ENCODE data around the gene NELFB. TPM values are rescaled to one million over a fixed set of nuclear protein-coding genes. Genes with fewer than 3 reads are reported as not detected.

The NELFB gene
- total RNA-seq, 1 donor from 2014 or later = 47.7 TPM

DNA sequence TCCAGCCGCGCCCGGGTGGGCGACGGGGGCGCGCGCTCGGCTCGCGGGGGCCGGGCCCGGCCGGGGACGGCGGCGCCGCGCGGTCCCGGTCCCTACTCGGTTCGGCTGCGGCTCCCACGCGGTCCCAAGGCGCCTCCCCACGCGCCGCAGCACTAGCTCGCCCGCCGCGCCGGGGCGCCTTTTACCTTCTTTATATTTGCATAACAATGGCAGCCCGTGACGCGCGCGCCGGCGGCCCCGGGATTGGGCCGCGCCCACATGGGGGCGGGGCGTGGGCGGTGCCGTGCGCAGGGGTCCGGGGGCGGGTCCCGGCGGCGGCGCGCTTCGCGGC, 47.0 kb downstream of the NELFB start, which contains the start of gene NRARP:
TSS of gene NRARP (minus strand) at position 154 of the 331 bp plus-strand sequence. CDS start 343 bp downstream, outside the sequence.
- no peak for DNase-seq (ENCODE audit: low read depth)
- TF ChIP-seq, protein P1, sequence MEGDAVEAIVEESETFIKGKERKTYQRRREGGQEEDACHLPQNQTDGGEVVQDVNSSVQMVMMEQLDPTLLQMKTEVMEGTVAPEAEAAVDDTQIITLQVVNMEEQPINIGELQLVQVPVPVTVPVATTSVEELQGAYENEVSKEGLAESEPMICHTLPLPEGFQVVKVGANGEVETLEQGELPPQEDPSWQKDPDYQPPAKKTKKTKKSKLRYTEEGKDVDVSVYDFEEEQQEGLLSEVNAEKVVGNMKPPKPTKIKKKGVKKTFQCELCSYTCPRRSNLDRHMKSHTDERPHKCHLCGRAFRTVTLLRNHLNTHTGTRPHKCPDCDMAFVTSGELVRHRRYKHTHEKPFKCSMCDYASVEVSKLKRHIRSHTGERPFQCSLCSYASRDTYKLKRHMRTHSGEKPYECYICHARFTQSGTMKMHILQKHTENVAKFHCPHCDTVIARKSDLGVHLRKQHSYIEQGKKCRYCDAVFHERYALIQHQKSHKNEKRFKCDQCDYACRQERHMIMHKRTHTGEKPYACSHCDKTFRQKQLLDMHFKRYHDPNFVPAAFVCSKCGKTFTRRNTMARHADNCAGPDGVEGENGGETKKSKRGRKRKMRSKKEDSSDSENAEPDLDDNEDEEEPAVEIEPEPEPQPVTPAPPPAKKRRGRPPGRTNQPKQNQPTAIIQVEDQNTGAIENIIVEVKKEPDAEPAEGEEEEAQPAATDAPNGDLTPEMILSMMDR (conservative IDR thresholded peaks at IDR 0.05; ENCODE audit: low read depth, low read length) = no peak
- peak within 1 kb of the TSS; percentile 45 for H3K4me3 ChIP-seq (ENCODE audit: low read depth, low read length)

DNA sequence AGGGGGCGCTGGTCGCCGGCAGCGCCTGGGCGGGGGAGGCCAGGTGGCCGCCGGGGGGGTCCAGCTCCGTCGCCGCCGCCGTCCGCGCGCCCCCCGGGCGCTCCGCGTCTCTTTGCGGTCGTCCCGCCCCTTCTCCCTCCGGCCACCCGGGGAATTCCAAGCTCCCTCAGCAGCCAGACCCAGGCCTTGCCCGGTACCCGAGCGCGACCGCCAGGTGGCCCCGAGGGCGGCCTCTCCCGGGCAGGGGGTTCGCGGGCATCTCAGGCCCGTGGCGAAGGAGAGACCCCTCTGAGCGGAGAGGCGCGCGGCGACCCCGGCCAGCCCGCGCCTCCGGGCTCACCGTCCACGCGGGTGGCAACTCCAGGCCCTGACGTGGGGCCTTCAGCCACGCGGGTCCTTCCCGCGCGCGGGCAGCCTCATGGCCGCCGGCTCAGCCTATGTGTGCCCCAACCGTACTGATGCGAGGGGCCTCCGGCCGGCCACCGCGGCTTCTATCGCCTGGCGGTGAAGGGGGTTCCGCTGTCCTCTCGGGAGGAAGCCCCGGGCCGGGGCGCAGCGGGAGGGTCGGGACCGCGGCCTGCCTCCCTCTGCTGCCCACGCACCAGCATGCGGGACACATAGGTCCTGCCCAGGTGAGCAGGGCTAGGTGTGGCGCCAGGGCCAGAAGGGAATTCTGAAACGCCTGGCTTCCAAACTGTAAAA, 47.5 kb downstream of the NELFB start:
- DNase-seq (ENCODE audit: low read depth) = no peak
- peak overlapping the region; percentile 45 for H3K4me3 ChIP-seq (ENCODE audit: low read depth, low read length)
- TF ChIP-seq, protein P1 (conservative IDR thresholded peaks at IDR 0.05; ENCODE audit: low read depth, low read length) = peak; percentile 60

DNA sequence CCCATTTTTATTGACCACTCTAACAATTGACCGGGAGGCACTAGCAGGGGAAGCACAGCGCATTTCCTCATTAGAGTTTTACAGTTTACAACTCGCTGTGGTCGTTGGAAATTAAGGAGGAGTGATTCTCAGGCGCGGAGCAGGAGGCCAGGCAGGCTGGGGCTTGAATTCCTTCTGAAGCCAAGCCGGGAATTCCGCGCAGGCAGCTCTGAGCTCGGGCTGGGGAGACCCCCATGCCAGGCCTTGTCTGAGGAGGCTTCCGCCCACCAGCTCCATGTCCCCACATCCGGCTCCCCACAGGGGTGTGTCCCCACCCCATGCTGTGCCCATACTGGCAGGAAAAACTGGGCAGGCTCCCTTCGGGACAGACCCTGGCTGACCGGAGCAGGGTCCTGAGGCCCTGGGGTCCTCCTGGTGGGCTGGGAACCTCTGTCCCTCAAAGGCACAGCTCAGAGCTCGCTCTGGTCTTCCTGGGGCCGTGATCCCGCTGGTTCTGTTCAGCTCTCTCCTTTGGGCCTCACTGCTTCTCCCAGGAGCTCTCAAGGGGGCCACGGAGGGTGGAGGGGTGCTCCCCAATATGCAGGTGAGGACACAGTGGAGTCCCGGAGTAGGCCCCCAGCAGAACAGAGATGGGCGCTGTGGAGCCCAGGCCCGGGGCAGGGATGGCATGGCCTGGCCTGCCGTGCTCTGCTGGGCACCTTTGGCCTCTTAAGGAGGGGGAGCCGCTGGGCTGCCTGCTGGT, 48.2 kb downstream of the NELFB start:
- DNase-seq (ENCODE audit: low read depth) = no peak

DNA sequence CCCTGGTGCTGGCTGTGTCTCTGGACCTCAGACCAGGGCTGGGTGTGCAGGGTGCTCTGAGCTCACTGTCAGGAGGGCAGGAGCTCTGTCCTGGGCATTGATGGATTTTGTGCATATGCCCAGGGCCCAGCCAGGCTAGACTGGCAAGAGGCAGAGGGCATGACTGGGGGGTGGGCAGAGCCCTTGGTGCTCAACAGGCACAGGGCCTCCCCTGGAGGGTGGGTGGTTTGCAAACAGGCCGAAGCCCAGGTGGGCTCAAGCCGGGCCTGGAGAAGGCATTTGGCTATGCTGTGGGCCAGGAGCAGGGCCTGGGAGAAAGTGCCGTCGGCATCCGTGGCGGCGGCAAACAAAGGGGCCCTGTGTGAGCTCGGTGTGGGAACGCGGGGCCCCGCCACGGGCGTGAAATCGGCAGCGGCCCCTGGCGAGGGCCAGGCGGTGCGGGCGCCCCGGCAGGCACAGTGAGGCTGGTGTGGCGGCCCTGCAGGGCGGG, 48.8 kb downstream of the NELFB start:
- TF ChIP-seq, protein P1 (conservative IDR thresholded peaks at IDR 0.05; ENCODE audit: low read depth, low read length) = no peak
- DNase-seq (ENCODE audit: low read depth) = no peak
- H3K4me3 ChIP-seq (ENCODE audit: low read depth, low read length) = no peak overlapping the region

More for the DNA sequence above, 48.2 kb downstream of the NELFB start:
- no peak overlapping the region for H3K4me3 ChIP-seq (ENCODE audit: low read depth, low read length)
- TF ChIP-seq, protein P1 (conservative IDR thresholded peaks at IDR 0.05; ENCODE audit: low read depth, low read length) = no peak

DNA sequence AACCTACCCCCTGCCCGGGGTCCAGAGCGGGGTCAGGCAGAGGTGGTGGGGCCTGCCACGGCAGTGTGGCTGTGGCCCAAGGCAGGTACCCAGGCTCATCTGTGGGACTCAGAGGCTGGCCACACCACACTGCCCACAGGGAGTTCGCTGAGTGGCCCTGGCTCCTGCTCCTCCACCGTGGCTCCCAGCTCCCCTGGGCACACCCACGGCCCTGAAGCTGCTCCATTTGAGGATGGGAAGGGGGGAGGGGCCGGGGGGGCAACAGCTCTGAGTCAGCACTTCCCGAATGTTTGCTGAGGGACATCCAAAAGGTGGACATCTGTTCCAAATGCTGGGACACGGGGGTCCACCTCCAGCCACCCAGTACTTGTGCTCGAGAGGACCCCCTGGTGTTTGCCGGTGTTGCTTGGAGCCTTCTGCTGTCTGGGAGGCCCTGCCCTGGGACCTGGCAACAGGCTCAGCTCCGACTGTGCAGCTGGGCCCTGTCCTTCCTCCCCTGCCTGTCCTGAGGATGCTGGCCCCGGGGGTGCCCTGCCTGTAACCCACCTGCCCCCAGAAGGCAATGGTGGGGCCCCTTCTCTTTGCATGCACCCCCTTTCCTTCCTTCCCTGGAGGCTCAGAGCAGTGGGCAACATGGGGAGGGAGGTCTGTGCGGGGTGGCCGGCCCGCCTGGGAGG, 49.4 kb downstream of the NELFB start:
- no peak for DNase-seq (ENCODE audit: low read depth)
- TF ChIP-seq, protein P1 (conservative IDR thresholded peaks at IDR 0.05; ENCODE audit: low read depth, low read length) = peak; percentile 27
- no peak overlapping the region for H3K4me3 ChIP-seq (ENCODE audit: low read depth, low read length)

DNA sequence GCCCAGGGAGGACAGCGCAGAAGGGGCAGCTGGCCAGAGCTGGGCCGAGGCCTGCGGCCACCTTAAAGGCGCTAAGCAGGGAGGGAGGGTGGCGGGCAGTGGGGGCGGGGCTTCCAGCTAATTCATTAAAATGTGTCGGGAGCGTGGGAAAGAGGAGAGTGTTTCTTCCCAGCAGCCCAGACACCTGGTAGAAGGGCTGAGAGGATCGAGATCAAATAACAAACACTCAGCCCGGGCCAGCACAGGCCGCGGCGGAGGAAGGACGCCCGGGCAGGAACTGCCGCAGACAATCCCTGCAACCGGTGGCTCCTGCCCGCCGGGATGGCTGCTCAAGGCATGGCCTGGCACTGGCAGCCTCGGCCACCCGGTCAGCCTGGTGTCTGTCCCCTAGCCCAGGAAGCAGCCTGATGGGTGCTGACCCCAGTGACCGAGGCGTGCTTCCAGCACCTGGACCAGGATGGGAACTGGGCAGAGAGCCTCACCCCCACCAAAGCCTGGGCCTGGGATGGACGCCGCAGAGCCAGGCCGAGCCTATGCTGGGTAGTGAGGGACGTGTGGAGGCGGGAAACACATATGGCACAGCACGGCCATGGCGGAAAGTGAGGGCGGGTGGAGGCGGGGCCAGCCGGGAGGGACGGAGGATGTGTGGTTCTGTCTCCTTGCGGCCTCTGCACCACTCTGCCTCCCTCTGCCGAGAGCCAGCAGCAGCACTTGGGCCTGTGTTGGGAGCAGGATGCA, 50.1 kb downstream of the NELFB start:
- no peak for DNase-seq (ENCODE audit: low read depth)

More for the DNA sequence above, 50.1 kb downstream of the NELFB start:
- TF ChIP-seq, protein P1 (conservative IDR thresholded peaks at IDR 0.05; ENCODE audit: low read depth, low read length) = peak; percentile 7
- H3K4me3 ChIP-seq (ENCODE audit: low read depth, low read length) = peak overlapping the region; percentile 19
